VCaP (cell line): ENCODE results near the gene RASA3.

Experiments
- H3K27ac ChIP-seq: fragments of 450-650 bp; 2 replicates; pipeline ENCODE4 v1.5.1; 2017
- TF ChIP-seq, protein P1 (sequence below): fragments of 450-650 bp; conservative IDR thresholded peaks from 2 replicates; pipeline ENCODE4 v1.5.1; 2017; ENCODE audit warnings: mild to moderate bottlenecking, moderate library complexity

RASA3 gene

DNA sequence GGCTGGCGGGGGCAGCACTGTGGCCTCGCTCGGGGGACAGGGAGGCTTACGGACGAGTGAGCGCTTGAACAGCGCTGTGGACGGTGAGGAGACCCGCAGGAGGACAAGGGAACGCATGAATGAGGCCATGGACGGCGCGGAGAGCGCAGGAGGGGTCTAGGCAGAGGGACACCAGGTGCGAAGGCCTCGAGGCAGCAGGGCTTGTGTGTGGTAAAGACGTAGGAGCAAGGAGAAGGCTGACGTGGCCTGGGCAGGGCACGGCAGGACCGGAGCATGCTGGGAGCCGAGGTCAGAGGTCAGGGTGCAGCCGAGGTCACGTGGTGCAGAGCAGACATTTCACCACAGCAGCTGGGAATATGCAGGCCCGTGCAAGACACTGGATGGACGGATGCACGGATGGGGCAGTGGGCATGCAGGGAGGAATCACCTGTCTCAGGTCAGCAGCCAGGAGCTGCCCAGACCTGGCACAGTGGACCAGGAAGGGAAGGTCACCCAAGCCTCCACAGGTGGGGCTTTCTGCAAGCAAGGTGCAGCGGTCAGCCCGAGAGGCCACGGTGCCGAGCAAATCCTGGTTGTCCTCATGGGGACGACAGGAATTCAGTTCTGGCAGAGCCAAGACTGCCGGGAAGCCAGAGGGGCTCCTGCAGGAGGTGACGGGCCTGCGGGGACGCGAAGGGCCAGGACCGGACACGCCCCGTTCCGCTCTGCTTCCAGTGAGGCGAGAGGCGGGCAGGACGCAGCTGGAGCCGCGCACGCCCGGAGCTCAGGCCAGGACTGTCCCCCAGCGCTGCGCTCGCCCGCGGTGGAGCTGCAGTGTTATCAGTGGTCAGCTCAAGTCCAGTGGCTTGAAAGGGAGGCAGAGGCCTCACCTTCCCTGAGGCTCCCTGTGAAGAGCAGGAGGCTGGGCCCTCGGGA, 72.2 kb downstream of the RASA3 start:
- TF ChIP-seq, protein P1, sequence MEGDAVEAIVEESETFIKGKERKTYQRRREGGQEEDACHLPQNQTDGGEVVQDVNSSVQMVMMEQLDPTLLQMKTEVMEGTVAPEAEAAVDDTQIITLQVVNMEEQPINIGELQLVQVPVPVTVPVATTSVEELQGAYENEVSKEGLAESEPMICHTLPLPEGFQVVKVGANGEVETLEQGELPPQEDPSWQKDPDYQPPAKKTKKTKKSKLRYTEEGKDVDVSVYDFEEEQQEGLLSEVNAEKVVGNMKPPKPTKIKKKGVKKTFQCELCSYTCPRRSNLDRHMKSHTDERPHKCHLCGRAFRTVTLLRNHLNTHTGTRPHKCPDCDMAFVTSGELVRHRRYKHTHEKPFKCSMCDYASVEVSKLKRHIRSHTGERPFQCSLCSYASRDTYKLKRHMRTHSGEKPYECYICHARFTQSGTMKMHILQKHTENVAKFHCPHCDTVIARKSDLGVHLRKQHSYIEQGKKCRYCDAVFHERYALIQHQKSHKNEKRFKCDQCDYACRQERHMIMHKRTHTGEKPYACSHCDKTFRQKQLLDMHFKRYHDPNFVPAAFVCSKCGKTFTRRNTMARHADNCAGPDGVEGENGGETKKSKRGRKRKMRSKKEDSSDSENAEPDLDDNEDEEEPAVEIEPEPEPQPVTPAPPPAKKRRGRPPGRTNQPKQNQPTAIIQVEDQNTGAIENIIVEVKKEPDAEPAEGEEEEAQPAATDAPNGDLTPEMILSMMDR = no peak
- no peak overlapping the region for H3K27ac ChIP-seq

DNA sequence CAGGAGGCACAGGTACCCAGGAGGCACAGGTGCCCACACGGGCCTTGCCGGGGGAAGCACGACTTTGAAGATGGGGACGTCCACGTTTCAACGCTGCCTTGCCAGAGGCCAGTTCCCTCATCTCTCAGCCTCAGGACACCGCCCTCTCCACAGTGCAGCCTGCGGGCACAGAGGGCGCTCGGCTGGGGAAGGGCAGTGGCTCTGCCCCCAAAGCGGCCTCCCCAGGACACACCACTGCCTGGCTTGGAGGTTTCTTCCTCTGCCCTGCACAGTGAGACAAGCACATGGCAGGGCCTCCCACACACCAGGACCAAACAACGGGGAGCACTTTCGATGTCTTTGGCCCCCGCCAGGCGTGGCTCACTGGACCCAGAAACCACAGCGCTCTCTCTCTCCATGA, 73.0 kb downstream of the RASA3 start:
- no peak overlapping the region for H3K27ac ChIP-seq
- TF ChIP-seq, protein P1 = no peak

DNA sequence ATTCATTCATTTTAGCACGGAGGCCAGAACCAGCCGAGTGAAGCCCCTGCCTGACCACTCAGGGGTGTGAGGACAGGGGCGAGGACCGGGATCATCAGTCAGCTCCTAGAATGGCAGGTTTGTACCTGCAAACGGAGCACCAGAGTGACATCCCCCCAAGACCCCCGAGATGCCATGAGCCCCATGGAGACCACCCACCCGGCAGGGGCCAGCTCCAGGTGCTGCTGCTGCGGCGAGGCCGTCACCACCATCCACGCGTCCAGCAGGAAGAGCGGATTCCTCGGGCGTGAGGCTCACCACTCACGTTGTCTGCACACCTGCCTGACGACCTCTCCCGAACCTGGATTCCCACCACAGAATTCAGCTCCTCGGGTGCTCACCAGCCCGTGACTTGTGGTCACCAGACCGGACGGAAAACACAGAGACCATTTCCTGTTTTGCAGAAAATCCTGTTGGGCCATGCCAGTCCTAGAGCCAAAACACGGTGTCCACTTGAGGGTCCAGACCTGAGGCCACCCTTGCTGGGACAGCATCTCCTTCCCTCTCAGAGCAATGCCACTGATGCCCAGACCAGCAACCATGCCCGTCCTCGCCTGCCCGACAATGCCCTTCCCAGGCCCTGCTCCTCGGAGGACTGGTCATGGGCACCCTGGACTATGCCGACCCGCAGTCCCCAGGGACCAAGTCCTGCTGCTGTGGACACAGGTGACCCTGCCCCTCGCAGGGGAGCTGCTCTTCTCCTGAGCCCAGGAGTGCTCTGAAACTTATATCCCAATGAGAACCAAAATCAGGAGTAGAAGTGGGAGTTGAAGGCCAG, 74.2 kb downstream of the RASA3 start:
- TF ChIP-seq, protein P1 = no peak
- no peak overlapping the region for H3K27ac ChIP-seq

DNA sequence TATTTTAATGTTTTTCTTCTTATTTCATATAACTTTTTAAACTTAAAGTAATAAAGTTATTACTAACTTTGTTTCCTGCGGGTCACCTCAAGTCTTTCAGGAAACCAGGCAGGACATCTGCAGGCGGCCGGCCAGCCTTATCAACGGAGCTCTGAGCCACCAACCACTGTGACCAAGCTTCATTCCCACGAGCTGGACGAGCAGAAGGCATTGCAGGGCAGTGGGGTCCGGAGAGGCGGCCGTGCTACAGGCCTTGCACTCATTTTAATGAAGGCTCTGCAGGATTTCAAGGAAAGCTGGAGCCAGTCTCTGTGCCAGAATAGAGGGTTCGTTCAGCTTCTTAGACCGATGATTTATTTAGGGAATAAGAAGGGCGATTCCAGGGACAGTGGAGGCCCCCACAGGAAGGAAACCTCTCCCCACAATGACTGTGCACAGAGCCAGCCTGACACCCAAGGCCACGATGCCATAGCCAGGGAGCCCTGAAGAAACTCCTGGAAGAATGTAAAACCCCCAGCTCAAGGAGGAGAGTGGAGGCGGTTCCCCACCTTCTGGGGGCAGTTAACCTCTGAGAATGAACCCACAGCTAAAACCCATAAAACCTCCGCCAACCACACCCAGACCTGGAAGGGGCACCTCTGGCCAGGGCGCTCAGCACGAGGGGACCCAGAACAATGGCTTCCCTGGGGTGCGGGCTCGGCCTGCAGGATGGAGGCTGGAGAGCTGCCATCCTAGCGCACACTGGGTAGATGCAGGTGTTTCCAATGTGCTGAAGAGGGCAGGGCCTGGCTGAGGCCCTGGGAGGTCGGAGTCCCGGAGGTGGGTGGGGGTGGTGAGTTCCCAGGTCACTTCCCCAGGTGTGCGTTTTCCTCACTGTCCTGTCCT, 75.0 kb downstream of the RASA3 start:
- TF ChIP-seq, protein P1 = no peak

DNA sequence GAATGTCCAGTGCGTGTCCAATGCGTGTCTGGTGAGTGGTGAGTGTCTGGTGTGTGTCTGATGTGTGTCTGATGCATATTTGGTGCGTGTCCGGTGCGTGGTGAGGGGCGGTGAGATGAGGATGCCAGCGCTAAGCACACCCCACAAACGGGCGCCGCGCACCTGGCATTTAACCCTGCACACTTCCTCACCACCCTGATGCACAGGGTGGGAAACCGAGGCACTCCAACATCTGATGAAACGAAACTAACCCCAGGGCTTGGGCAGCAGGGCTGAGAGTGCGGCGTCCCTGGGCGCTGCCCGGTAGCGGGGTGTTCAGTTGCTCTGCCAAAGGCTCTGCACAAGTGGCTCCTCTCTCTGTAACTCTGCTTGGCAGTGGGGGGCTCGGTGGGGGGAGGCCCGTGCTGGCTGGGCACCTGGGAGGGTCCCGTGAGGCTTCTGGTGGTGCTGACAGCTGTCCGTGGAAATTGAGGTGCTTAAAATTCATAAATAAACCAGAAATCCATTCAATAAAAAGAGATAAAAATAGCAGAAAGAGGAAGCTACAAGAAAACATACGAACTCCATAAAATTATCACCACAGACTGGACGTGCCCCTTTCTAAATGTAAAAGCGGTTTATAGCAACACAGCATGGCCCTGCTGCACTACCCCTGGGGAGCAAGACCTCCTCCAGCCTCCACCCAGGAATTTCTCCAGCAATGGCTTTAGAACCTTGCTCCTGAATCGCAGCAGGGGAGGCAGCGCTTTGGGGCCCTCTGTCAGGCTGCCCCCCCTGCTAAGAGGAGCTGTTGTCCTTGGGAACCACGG, 76.0 kb downstream of the RASA3 start:
- TF ChIP-seq, protein P1 = no peak
- H3K27ac ChIP-seq = no peak overlapping the region

More for the DNA sequence above, 75.0 kb downstream of the RASA3 start:
- H3K27ac ChIP-seq = no peak overlapping the region

DNA sequence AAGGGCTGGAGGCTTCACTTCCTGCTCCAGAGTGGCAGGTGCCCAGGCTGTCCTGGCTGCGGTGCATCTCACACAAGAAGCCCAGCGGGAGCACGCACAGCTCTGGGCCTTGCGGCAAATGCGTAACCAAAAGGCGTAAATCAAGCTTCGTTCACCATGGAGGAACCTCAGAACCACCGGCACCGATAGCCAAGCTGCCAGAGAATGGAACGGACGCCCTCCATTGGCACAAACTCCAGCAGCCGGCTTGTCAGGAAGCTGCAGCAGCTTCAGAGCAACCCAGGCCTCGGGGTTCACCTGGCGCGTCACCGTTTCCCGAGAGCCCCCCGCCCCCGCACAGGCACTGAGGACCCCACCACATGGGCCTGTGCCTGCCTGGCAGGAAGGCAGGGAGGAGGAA, 76.7 kb downstream of the RASA3 start:
- no peak overlapping the region for H3K27ac ChIP-seq
- TF ChIP-seq, protein P1 = no peak
